Small intestine (tissue), 7 donors: ENCODE data around the gene DCAF5. TPM values are rescaled to one million over a fixed set of nuclear protein-coding genes. Genes with fewer than 3 reads are reported as not detected.

Source experiments
- DNase-seq, 2 donors: peaks; one replicate each; pipeline versions ENCODE4 v3.0.0 to v3.0.0-alpha.2; 2013
- FAIRE-seq: peaks from 2 replicates; lab custom pipeline; 2012; peaks lifted over from hg19 to GRCh38; lab: Jason Lieb, UNC
- H3K27ac ChIP-seq, 3 donors: one replicate each; pipeline ENCODE4 v1.5.1; 2013; ENCODE audit warnings: low read length in 2 of 3, mild to moderate bottlenecking in 2 of 3, control low read depth in 1 of 3, inconsistent platforms in 1 of 3, low read depth in 1 of 3, moderate library complexity in 1 of 3
- H3K27me3 ChIP-seq, 3 donors: one replicate each; pipeline ENCODE4 v1.6.1; 2013; ENCODE audit warnings: low read length in 3 of 3, inconsistent platforms in 1 of 3; ENCODE audit not compliant: control insufficient read depth in 3 of 3, insufficient read depth in 3 of 3
- H3K36me3 ChIP-seq, 3 donors: one replicate each; pipeline ENCODE4 v1.6.1; 2013; ENCODE audit warnings: low read length in 3 of 3, inconsistent platforms in 1 of 3, low read depth in 1 of 3, mild to moderate bottlenecking in 1 of 3, moderate library complexity in 1 of 3; ENCODE audit not compliant: control insufficient read depth in 3 of 3, insufficient read depth in 2 of 3
- H3K4me1 ChIP-seq, 3 donors: one replicate each; pipeline ENCODE4 v1.6.1; 2013; ENCODE audit warnings: low read length in 2 of 3, inconsistent platforms in 1 of 3, low read depth in 1 of 3, mild to moderate bottlenecking in 1 of 3, moderate library complexity in 1 of 3; ENCODE audit not compliant: control insufficient read depth in 3 of 3, insufficient read depth in 2 of 3
- H3K4me3 ChIP-seq, 3 donors: one replicate each; pipeline ENCODE4 v1.5.1; 2013; ENCODE audit warnings: low read length in 3 of 3, control low read depth in 1 of 3, inconsistent platforms in 1 of 3, low read depth in 1 of 3, mild to moderate bottlenecking in 1 of 3, moderate library complexity in 1 of 3
- H3K9me3 ChIP-seq, 2 donors: one replicate each; pipeline ENCODE4 v1.6.1; 2013; ENCODE audit warnings: low read depth in 1 of 2, low read length in 1 of 2; ENCODE audit not compliant: control insufficient read depth in 2 of 2, insufficient read depth in 1 of 2
- WGBS, 3 donors: extraction: QIAGEN DNeasy Blood & Tissue Kit; methylation state at CpG; one replicate each; pipeline ENCODE4 v1.1.7; 2013; 5-methylcytosine and 5-hydroxymethylcytosine counted together
- polyA plus RNA-seq, 4 donors: library from polyadenylated mRNA; stranded (reverse) in 3 of 4; unstranded in 1 of 4; fragments of 200-250 nt in 3 of 4; fragments of 120-200 nt in 1 of 4; gene quantifications; one replicate each; pipeline versions ENCODE4 v1.2.1 to v1.2.3, GENCODE V29; 2013
- donor health status: healthy with polysubstance abuse.
- donor health status: control.
- donor health status: control.
- donor health status: Bipolar disorder and iron deficiency.
- donor health status: healthy.

Gene DCAF5
- polyA plus RNA-seq, 4 donors: 13.2 to 43.4 (median 16.2) TPM

DNA sequence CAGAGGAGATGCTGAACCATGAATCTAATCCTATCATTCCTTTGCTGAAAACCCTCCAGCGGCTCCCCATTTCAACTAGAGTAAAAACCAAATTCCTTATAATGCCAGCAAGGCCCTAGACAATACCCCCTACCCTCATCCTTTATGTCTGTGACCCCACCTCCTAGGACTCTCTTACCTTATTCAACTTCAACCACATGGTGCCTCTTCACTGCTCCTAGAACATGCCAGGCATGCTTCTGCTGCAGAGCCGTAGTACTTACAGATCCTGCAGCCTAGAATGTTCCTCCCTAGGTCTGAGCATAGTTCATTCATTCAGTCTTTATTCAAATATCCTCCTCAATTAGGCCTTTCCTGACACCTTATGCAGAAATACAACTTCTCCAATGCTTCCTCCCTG lies 54.9 kb downstream of the DCAF5 start:
- FAIRE-seq: no peak

DNA sequence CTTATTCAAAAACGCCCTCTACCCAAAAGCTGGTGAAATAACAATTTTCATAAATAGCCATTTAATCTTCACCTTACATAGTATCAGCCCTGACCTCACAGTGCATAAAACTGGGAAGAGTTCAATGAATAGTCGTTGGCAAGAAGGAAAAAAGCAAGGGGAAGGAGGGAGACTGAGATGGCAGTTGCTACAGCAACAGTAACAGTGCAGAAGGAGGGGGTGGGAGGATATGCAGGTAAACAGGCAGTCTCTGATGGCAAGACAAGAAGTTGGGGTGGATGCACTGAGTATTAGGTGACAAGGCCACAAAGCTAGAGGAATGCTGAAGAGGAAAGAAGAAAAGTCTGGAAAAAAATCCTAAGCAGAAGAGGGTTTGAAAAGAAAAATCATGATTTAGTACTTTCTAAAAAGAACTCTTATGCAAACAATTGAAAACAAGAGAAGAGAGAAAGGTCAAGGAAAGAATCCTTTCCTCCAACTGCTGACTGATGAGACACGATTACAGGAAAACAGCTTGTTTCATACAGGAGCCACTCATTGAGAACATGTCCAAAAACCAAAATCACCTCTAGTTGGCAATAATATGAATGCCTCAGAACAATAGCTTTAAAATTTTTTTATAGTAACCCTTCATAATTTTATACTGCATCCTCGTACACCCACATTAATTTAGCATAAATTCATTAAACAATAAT lies 56.0 kb downstream of the DCAF5 start:
- H3K27ac ChIP-seq: no peak overlapping the region

More for the DNA sequence above, 54.9 kb downstream of the DCAF5 start:
- no peak overlapping the region for H3K4me3 ChIP-seq
- H3K36me3 ChIP-seq: peaks cover 2 to 15% (median 3%) of the 10 kb centered on the region in 3 donors
- no peaks in the 10 kb centered on the region for H3K27me3 ChIP-seq
- 95 to 100% (median 97%) methylated on average over 2 of the region's 2 CpGs for WGBS, 3 donors
- H3K27ac ChIP-seq: no peak overlapping the region
- H3K9me3 ChIP-seq: no peaks in the 10 kb centered on the region
- H3K4me1 ChIP-seq: peaks cover 0 to 4% (median 0%) of the 10 kb centered on the region in 3 donors
- no peak for DNase-seq

DNA sequence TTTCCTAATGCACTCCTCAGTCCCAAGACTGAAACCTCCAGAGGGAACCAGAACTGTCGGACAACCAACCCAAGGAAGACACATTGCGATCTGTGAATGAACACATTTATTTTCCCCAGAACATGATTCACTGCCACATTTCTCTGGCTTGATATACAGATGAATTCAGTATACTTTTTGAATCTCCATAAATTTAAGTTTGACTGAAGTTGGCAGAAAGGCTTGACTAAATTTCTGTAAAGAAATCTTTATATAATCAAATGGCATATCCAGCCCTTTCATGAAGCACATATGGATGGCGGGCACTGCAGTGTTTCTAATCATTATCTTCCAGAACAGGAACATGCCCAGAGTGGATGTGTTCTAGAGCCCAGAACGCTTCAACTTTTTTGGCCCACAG lies 56.7 kb downstream of the DCAF5 start:
- peaks cover 8 to 16% (median 11%) of the 10 kb centered on the region in 3 donors for H3K36me3 ChIP-seq
- no peaks in the 10 kb centered on the region for H3K9me3 ChIP-seq
- no peaks in the 10 kb centered on the region for H3K27me3 ChIP-seq
- WGBS, 3 donors: 94 to 97% (median 96%) methylated on average over 4 of the region's 4 CpGs
- H3K27ac ChIP-seq: no peak overlapping the region
- FAIRE-seq (no peak), DNase-seq (no peak)
- no peak overlapping the region for H3K4me3 ChIP-seq
- H3K4me1 ChIP-seq: no peaks in the 10 kb centered on the region

More for the DNA sequence above, 56.0 kb downstream of the DCAF5 start:
- Histone ChIP-seq H3K36me3 (peaks cover 4 to 13% (median 6%) of the 10 kb centered on the region in 3 donors), H3K27me3 (no peaks in the 10 kb centered on the region), H3K9me3 (no peaks in the 10 kb centered on the region), H3K4me3 (no peak overlapping the region), H3K4me1 (peaks cover 0 to 4% (median 0%) of the 10 kb centered on the region in 3 donors)
- 69 to 80% (median 75%) methylated on average over 4 of the region's 4 CpGs for WGBS, 3 donors
- FAIRE-seq: no peak
- DNase-seq: no peak

DNA sequence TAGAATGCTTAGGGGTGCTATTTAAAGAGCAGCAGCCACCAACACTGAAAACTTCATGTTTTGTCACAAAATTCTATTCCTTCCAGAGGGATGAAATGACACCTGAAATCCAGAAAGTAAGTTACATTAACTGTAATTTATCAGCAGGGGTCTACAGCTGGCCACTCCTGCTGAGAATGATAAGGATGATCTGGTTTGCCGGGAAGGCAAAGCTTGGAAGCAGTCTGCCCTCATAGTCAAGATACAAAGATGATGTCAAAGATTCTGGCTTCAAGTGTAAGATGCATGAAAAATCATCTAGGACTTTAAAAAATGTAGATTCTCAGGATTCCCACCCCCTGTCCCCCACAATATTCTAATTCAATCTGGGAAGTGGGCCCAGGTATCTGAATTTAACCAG lies 58.4 kb downstream of the DCAF5 start:
- Histone ChIP-seq H3K27me3 (no peaks in the 10 kb centered on the region), H3K4me1 (no peaks in the 10 kb centered on the region), H3K4me3 (no peak overlapping the region), H3K27ac (no peak overlapping the region), H3K9me3 (no peaks in the 10 kb centered on the region), H3K36me3 (peaks cover 10 to 18% (median 10%) of the 10 kb centered on the region in 3 donors)
- FAIRE-seq (no peak), DNase-seq (no peak)
- 87 to 92% (median 91%) methylated on average over 1 of the region's 1 CpG for WGBS, 3 donors

DNA sequence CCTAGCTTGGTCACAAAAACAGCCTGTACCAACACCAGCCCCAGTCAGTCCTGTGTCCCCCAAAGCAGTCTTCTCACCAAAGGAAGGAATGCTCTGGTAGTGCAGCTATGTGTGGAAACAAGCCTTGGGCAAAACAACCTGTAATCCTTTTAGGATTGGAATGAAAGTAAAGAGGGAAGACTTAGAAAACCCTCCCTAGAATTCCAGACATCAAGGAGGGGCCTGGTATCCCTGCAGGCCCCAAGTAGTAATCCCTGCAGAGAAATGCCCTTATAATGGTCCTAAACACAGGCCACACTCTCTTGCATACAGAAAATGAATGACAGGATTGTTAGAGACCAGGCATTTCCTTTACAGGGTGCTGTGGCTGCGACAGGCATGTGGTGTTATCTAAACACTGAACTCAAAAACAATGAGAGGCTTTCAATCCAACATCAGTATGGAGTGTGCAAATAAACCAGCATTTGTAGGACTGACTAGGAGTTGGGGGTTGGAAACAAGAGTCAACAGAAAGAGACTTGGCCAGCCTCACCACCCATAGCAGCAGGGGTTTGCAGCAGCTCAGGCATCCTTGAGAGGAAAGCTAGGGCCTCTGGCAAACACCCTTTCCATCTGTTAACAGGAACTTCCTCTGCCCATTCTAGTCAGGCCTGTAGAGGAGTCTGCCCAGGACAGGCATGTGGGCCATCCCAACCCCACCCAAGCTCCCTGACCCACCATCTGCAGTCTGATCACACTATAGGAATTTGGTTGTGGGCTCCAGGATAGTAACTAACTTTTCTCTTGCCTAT lies 59.1 kb downstream of the DCAF5 start:
- H3K9me3 ChIP-seq: no peaks in the 10 kb centered on the region
- H3K4me1 ChIP-seq: no peaks in the 10 kb centered on the region
- no peak for DNase-seq
- H3K27ac ChIP-seq: no peak overlapping the region
- no peak for FAIRE-seq
- H3K36me3 ChIP-seq: peaks cover 10 to 18% (median 10%) of the 10 kb centered on the region in 3 donors
- no peak overlapping the region for H3K4me3 ChIP-seq
- WGBS, 3 donors: 32 to 37% (median 37%) methylated on average over 1 of the region's 1 CpG
- H3K27me3 ChIP-seq: no peaks in the 10 kb centered on the region

DNA sequence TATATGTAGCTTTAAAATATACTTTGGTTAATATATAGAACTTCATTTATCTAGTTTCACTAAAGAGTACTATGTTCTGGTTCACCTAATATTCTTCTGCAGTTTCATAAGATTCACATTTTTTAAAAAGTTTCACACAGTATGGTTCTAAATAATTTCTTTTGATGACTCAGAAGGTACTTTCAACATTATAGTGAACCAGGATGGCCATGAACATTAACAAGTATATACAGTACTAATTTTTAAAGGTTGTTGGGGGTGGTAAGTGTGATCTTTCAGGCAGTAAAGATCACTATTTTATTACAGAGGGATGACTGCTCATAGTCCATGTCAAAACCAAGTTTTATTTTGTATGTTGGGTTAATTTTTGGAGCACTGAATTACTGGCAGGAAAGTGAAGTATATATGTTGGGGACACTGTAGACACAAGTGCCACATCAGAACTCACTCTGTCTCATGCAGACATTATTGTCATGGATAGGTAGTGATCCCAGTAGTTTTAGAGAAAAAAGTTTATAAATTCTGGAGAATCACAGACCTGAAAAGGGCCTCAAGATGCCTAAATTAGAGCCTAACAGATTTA lies 60.0 kb downstream of the DCAF5 start:
- Histone ChIP-seq H3K4me1 (peaks cover 0 to under 1% (median 0%) of the 10 kb centered on the region in 3 donors), H3K27ac (no peak overlapping the region)
- FAIRE-seq: no peak

DNA sequence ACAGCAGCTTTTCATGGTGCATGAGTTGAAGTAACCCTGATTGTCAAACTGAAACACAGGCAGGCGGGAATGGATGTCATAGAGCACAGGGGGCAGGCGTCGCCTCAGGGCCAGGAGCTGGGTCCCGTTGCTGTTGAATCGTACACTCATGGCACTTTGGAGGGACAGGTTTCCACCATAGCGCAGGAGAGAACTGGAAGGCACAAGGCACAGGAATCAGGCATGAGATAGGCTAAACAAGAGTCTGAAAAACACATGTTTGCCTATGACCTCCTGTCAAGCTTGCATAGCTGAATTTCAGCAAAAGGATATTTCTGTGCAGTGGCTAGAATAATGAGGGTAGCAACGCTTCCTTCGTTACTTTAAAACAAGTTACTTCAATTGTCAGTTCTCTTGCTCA lies 61.2 kb downstream of the DCAF5 start:
- H3K9me3 ChIP-seq: no peaks in the 10 kb centered on the region
- no peaks in the 10 kb centered on the region for H3K27me3 ChIP-seq
- no peak for DNase-seq
- H3K36me3 ChIP-seq: peaks cover 10 to 18% (median 12%) of the 10 kb centered on the region in 3 donors
- no peak overlapping the region for H3K27ac ChIP-seq
- FAIRE-seq: no peak
- 92 to 95% (median 94%) methylated on average over 8 of the region's 8 CpGs for WGBS, 3 donors
- peaks cover 0 to 12% (median 0%) of the 10 kb centered on the region in 3 donors for H3K4me1 ChIP-seq
- no peak overlapping the region for H3K4me3 ChIP-seq

More for the DNA sequence above, 60.0 kb downstream of the DCAF5 start:
- H3K9me3 ChIP-seq: no peaks in the 10 kb centered on the region
- no peak for DNase-seq
- H3K27me3 ChIP-seq: no peaks in the 10 kb centered on the region
- H3K36me3 ChIP-seq: peaks cover 10 to 18% (median 12%) of the 10 kb centered on the region in 3 donors
- H3K4me3 ChIP-seq: no peak overlapping the region

DNA sequence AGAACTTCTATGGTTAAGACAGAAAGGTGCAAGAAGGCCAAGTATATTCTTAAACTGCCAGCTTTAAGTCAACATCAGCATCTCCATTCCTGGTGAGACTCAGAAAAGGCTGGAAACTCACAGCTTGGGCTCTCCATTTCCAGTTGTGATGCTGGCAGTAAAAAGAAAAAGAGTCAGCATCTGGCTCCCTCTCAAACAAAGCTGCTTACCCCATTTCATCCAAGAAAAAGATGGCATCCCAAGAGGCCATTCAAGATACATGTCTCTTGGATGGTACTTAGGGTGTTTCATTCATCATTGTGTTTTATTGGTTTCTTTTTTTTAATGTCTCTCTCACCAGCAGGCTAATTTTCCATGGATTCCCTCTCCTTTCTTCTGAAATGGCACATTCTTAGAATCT lies 61.9 kb downstream of the DCAF5 start:
- FAIRE-seq (no peak), DNase-seq (no peak)
- H3K9me3 ChIP-seq: no peaks in the 10 kb centered on the region
- H3K4me1 ChIP-seq: peaks cover 0 to 15% (median 0%) of the 10 kb centered on the region in 3 donors
- H3K27me3 ChIP-seq: no peaks in the 10 kb centered on the region
- no peak overlapping the region for H3K27ac ChIP-seq
- H3K36me3 ChIP-seq: peaks cover 12 to 17% (median 12%) of the 10 kb centered on the region in 3 donors
- no peak overlapping the region for H3K4me3 ChIP-seq
